GM21528 (cell line): ENCODE results near the gene PARP8.

Source experiments
- ATAC-seq: cut with Tn5 transposase; IDR thresholded peaks from one replicate; pipeline ENCODE4 v1.9.1; 2021; ENCODE audit warnings: mild to moderate bottlenecking, moderate library complexity; ENCODE audit not compliant: unreplicated experiment, low FRiP score

Gene PARP8

DNA sequence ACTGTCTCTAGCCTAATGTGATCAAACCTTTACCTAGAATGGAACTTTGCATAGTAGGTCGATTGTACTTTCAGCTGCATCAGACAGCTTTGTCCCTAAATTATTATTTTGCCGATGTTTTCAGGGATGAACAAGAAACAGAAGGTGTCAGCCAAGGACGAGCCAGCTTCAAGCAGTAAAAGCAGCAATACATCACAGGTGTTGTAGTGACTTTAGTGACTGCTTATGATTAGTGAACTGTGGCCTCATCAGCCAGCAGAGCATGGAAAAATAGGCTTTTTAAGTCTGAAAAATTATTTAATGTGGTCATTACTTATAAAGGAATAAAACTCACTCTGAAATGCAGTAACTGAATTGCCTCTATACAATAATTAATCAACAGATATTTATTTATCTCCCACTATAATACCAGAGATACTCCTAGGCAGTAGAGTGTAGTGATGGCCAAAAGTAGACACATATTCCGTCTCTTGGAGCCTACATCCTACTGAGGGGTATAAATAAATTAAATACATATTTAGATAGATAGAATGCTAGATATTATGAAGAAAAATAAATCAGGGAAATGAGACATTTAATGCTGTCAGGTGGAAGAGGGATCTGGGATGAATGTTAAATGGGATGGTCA, 166.3 kb downstream of the PARP8 start:
- no peak for ATAC-seq

DNA sequence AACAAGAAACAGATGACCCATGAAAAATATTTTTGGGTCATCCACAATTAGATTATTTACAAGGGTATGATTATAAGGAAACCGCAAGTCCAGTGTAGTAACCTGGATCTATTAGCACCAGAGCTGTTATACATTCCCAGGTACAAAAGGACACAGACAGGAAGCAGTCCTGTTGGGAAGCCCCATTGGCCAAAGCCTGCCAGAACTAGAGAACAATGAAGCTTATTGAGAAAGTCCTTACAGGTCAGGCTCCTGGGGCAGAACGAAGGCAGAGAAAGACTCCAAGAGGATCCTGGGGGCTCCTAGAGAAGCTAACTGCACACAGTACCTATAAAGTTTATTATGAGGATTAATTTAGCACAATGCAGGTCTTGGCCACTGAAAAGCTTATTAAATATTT, 169.9 kb downstream of the PARP8 start:
- ATAC-seq: no peak

DNA sequence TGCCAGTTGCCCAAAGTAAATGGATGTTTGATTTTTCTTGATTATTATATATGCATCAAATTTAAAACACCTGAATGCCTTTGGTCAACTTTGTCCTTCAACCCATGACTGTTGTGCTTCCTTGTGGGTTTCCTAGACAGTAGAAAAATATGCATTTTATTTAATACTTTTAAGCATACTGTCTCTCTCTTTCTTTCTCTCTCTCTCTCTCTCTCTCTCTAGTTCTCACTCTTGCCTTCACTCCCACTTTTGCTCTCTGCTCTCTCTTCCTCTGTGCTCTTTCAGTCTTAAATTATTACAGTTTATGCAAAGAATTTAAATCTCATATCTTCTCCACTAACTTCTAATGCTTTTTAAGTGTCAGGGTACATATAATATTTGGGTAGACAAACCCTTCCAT, 173.0 kb downstream of the PARP8 start:
- ATAC-seq: no peak

DNA sequence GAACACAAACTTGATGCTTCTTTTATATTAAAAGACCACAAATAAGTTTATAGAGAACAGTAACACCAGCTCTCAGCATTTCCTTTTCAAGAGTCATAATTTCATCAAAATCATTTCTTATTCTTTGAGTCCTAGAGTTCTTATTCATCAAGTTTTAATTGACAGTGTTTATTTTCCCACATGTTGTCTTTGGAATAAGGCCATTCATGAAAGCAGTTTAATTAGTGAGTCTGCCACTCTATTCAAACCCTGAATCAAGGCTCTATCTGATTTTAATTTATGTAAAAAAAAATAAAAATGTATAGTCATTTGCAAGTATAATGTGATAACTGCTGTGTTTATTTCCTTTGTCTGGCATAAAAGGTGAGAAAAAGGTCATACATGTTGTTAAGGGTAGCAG, 176.7 kb downstream of the PARP8 start:
- no peak for ATAC-seq

DNA sequence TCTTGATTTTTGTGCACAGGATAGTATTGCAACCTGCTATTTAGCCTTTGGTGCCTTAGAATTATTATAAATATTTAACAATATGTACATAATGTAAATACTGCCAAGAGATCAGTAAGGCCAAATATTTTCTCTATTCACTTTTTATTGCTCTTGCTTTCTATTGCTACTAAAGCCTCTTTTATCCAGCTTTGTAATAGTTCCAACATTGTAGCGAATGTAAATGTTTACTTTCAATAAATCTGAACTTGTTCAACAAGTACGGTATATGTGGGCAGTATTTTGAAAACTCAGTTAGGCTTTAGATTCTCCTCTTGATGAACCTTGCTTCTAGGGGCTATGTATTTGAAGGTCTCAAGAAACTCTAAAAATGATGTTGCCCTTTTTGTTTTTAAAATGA, 179.8 kb downstream of the PARP8 start:
- ATAC-seq: no peak

DNA sequence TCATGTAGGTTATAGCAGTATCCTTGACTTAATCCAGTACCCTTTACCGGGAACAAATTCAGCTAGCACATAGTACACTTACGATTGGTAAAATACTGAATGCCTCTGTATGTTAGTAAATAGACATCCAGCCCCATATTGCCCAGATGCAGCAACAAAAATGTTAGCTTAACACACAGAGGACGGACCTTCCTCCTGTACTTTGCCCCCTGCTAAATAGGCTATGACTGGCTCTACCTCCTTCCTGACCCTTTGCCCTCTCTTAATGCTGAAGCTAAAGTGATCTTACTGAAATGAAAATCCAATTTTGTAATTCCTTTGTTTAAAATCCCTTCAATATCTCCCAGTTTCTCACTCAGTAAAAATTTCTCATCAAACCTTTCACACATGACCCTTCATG, 183.1 kb downstream of the PARP8 start:
- ATAC-seq: no peak

DNA sequence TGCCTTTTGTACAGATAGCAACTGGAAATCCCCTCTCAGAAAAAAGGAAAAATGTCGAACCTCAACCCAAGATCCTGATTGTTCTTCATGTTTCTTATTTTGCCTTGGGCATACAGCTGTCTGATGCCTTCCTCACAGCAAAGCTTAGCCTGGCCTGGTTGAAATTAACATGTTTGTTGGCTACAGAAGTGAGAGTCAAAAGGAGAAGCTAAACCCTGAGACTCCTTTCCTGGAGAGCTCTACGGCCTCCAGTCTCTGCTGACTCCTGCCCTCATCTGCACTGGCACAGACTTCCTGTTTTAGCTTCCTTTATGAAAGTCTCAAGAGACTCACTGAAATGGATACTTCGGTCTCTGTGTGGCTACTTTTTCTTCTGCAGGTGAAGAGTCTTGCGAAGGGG, 186.7 kb downstream of the PARP8 start:
- ATAC-seq: peak; percentile 83

DNA sequence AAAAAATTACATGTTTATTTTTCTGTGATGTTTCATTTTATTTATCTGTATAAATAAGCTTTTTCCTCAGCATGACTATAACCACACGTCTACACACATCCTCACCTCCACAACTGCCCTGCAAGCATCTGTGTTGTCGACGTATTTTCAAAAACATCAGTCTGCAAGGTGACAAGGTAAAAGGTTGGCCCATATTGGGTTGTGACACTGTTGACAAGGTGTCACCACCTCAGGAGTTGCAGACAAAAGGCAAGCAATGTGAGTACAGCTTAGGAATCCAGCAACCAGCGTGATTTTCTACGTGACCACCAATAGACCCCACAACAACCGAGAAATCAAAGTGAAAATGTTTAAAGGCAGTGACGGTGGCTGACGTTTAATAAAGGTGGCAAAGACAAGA, 187.6 kb downstream of the PARP8 start:
- ATAC-seq: no peak

DNA sequence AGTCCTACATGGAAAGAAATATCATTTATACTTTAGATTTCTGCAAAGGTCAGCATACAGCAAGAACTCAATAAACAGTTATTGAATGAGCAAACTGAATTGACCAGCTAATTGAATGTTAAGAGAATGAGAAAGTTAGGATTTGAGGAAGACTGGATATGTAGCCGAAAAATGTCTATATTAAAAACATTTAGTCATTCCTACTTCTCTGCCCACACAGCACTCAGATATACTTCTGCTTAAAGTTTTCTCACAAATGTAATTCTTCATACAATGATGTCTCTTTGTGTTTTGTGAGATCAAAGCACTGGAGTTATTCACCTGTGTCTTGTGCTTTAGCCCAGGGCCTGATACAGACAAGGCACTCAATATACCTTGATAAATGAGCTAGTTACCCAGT, 188.6 kb downstream of the PARP8 start:
- ATAC-seq: no peak

DNA sequence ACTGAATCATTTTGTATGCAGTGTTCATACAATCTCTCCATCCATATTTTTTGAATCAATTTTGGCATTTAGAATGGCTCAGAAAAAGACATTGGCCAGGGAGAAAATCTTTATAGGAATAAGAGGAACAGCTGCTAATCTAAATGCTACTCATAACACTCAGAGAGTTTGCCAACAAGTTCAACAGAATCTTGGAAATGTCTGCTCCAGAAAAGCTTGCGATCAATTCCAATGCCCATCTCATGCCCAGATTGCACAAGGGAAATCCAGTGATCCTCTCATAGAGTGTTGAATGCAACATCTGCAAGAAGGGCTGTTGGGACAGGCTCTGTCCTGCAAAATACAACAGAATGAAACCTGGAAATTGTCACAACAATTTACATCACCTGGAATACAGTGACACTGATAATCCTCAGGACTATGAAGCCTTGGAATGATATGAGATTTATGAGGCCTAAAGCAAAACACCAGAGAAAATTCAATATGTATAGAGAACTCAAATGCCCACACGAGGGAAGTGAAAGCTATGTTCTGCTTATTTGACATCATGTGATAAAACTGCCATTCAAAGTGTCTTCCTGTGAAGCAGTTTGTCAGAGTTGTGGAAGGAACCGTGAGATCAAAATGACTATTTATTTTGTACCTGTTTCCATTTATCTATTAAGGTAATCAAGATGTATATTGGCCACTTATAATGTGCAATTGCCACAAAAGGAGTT, 190.1 kb downstream of the PARP8 start:
- ATAC-seq: peak; percentile 71

DNA sequence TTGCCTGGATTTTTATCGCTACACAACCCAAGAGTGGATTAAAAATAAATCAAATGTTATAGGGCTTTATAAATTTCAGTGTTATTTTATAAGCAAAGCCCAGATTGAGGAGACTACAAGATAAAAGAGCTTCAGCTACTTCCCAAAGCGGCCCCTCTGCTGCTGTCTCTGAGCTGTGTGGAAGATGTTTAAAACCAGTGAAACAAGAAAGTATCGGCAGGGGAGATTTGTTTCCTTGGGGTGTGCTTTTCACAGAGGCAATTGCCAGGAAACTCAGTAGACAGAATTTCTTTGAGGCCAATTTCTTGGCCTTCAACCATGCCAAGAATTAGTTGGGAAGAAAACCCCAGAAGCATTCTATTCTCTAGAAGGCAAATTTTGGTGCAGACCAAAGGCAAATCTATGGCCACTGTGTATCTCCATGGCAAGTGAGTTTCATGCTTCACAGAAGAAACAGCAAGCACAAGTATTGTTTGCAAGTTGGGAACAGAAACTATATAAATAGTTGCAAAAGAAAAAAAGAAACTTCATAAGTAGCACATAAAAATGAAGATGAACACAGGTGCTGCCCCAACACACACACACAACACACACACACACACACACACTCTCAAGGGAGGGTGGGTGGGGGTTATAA, 197.2 kb downstream of the PARP8 start:
- ATAC-seq: no peak

DNA sequence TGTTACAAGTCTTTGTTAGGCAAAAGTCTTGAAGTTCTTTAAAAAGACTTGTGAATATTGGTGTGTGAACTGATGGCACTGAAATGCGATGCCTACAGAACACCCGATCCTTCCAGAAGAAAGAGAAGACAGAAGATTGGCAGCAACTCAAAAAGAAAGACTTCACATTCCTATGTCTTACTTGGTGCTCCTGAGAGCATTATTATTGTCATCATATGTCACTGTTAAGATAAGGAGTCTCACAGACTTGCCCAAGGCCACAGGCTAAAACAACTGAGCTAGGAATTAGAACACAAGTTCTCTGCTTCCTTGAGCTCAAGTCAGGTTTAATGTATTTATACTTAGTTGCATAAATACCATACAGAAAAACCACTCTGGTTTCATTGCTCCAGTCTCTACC, 198.0 kb downstream of the PARP8 start:
- no peak for ATAC-seq

DNA sequence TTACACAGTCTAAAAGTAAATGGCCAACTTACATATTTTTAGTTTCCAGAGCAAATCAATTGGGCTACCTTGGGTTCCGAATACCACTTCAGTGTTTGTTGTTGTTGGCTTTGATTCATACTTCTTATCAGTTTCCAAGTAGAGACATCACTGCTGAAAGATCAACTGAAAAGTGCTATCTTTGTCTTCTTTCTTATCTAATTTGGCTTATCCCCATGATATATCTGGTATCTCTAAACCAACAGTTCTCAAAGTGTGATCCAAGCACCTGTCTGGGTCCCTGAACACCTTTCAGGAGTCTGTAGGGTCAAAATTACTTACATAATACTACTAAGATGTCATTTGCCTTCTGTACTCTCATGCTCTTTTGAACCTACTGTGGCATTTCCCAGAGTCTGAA, 200.0 kb downstream of the PARP8 start:
- no peak for ATAC-seq

DNA sequence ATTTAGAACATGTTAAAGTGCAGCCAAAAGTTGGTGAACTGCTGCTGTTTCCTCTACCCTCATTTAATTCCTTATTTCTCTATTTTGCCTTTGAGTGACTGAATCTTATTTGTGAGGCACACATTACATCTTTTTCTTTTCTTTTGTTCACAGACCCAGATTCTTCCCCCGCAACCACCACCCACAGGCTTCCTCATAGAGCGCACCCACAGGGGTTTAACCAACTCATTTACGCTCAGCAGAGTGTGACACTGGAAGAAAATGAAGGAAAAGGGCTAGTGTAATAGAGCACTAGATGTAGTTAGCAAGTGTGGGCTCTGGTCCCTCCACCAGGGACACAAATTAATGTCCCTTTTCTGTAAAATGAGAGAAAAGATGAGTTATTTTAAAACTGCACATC, 200.7 kb downstream of the PARP8 start:
- no peak for ATAC-seq

DNA sequence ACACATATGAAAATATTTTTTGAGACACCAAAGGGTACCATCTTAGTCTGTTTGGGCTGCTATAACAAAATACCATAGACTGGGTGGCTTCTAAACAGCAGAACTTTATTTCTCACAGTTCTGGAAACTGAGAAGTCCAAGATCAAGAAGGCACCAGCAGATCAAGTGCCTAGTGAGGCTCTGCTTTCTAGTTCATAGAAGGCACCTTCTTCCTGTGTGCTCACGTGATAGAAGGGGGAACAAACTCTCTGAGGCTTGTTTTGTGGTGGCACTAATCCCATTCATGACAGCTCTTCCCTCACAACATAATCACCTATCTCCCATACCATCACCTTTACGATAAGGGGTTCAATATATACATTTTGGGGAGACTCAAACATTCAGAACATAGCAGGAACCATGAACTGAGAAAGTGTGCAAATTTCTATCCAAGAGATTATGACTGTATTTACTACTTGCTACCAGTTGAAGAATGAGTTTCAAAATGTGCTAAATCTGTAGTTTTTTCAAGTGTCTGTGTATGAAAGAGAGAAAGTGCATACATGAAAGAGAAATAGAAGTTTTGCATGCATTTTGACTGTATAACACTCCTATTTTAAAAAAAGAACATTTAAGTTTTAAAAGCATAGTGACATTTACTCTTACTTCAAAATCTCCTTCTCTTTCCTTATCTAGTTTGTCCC, 207.3 kb downstream of the PARP8 start:
- ATAC-seq: no peak

DNA sequence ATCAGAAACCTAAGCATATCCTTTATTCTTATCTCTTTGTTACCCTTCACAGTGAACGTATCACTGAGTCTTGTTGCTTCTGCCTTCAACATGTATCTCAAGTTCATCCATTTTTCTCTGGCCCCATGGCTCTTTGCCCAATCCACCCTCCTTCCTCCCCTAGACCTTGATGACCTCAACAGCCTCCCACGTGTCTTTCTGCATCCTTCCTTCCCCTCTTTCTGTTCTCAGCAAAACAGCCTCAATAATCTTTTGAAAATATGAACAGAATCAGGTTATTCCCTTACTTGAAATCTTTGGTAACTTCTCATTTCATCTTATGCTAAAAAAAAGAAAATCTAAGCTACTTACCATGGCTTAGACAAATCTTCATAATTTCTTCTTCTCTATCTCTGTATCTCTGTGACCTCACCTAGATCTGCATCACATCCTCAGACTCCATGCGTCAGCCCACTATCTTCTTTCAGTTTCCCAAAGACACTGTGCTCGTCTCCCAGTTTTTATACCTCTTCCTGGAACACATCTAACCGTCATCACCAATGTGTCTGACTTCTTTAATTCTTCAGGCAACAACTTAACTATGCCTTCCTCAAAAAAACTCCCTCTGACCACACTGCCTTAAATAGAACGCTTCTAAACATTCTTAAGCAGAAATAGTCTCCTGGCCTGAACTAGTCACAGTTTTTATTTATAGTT, 208.0 kb downstream of the PARP8 start:
- ATAC-seq: no peak

DNA sequence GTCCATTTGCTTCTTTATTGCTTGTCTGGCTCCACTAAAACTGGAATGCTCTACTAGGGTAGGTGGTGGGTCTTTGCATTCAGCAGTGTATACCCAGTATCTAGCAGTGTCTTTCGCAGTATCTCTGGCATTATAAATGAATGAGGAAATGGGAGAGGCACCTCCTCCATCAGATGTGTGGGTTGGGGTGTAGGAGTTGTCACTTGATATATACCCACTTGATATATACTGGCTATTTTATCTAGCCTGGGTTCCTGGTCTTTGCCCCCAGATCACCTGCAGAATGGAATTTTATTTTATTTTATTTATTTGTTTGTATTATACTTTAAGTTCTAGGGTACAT, 208.5 kb downstream of the PARP8 start:
- ATAC-seq: no peak

DNA sequence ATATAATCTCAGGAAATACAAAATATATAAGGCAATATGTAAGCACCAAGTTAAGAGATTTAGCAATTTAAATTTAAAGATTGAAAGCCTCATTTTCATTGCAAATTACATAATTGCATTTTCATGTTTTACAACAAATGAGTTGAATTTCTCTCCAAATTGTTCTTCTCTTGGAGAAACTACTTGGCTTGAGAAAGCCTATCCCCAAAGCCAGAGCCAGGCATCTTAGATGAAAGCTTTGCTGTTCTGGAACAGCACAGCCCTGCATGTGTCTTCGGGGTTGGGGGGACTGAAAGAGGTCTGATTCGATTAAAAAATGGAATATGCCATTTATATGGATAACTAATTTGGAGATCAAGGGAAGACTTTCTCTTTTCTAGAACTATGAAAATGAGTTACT, 212.0 kb downstream of the PARP8 start:
- no peak for ATAC-seq

DNA sequence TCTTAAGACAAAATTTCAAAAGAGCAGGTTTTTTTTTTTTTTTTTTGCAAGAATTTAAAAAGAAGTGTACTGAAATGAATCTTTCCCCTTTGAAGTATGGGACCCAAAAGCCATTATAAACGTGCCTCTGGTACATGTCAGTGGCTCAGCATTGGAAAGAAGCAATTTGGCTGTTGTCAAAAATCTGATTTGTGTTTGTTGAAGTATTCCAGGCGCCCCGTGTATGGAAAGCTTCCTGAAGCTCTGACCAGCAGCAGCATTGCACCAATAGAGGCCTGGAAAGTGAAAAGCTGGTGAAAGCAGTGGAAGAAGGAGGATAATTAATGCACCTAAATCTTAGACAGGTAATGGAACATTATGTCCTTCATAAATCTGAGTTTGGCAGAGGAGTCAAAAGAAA, 215.0 kb downstream of the PARP8 start:
- no peak for ATAC-seq

DNA sequence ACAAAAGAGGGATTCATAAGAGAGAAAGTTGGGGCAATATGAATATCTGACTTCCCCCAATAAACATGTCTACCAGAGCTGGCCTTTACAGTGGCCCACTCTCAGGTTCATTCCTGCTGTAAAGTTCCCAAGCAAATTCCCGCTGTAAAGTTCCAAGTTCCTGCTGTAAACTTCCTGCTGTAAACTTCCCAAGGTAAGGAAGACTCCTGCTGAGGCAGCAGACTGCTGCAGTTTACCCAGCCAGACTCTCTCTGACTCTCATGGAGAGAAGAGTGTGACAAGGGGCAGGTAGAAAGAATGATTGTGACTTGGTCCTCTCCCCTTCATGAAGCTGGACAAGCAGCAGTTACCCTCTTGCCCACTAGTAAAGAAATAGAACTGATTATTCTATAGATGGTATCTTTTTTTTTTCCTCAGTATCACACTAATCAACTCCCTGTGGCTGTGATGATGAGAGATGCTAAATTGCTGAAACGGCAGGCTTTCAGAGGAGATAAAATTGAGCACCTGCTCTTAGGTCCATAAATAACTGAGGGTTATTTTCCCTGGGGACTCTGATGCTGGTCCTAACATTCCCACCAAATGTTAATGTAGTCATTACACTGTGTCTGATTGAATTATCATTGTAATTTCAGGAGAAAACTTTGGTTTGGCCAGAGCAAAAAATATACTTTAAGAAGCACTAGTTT, 220.4 kb downstream of the PARP8 start:
- no peak for ATAC-seq
